EH (cell line): ENCODE results near the gene SSH2.
"Not testable (repeated sequence)": the region's sequence is repeated elsewhere in the genome, so short reads cannot be mapped to it uniquely, and the experiment has no call there.

ENCODE experiments used
- DNase-seq: peaks from one replicate; pipeline ENCODE4 v3.0.0-alpha.2; 2015; ENCODE audit warnings: low read depth

The SSH2 gene

GRCh38 chr17:29664743-29665480 lies 265.1 kb downstream of the SSH2 start:
- DNase-seq, result peak; percentile 71

DNA sequence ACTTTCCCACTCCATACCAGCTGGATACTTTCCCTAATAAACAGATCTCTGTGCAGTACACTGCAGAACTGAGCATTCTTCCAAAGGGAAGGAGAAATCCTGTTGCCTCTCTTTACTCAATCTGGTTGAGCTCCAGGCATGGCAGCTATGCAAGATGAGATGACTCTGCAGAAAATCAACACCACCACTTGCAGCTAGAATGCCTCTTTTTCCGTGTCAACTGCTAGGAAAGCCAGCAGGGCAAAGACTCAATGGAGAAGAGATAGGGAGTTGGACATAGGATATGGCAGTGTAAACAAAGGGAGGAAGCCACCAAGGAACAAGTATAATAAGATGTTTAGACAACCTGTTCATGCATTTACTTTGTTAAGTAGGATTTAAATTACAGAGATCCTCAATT lies 266.9 kb downstream of the SSH2 start:
- DNase-seq, result peak; percentile 56

DNA sequence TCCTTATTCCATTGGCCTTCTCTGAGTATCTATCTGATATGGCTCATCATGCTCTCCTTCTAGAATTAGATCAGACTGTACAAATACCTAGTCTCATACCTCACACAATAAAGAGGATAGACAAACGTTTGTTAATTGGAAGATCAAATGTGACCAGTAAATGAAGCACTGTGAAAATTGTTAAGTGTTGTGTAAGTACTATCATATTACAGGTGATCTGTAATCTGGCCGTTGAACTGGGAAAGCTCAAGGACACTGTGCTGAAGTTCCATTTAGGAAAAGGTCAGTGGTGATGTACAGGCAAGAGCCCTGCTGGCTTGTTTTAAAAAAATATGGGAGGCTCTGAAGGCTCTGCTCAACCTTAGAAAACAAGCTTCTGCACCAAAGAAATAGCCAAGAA lies 268.8 kb downstream of the SSH2 start:
- DNase-seq, result no peak

DNA sequence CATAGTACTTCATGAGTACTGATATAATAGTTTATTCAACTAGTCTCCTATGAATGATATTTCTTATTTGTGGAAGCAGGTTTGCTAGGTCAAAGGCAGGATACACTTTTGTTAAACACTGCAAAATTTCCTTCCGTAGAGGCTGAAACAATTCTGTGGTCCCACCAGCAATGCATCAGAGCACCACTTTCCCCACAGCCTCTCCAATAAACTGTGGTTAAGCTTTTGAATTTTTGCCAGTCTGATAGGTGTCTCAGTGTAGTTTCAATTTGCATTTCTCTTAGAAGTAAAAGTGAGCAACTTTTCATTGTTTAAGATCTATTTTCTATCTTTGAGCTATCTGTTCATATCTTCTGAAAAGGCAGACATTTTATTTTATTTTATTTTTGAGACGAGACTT lies 270.9 kb downstream of the SSH2 start:
- DNase-seq, result no peak

GRCh38 chr17:29655323-29655722 lies 274.7 kb downstream of the SSH2 start:
- DNase-seq, result no peak

GRCh38 chr17:29653995-29654714 lies 275.9 kb downstream of the SSH2 start:
- no peak for DNase-seq

DNA sequence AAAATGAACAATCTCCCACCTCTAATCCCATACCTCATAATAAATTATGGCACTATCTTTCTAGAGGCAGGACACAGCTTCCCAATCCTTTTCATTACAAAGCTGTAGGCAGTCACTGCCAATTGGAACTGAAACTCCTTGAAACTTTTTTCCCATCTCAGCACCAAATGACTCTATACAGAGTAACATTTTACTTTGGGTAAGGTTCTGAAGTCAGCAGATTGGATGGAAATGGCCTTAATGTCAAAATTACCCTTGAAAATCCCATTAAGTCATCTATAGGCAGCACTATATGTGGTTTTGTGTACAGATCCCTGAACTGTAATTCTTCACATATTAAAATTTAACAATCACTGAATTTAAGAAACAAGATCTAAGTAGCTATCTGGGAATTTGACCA lies 277.1 kb downstream of the SSH2 start:
- DNase-seq, result no peak

DNA sequence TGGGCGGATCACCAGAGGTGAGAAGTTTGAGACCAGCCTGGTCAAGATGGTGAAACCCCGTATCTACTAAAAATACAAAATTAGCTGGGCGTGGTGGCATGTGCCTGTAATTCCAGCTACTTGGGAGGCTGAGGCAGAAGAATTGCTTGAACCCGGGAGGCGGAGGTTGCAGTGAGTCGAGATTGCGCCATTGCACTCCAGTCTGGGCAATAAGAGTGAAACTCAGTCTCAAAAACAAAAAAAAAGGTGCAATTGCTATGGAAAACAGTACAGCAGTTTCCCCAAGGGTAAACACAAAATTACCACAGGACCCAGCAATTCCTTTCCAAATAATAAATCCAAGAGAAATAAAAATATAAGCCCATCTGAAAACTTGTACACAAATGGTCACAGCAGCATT lies 278.1 kb downstream of the SSH2 start:
- not testable (repeated sequence) for DNase-seq

DNA sequence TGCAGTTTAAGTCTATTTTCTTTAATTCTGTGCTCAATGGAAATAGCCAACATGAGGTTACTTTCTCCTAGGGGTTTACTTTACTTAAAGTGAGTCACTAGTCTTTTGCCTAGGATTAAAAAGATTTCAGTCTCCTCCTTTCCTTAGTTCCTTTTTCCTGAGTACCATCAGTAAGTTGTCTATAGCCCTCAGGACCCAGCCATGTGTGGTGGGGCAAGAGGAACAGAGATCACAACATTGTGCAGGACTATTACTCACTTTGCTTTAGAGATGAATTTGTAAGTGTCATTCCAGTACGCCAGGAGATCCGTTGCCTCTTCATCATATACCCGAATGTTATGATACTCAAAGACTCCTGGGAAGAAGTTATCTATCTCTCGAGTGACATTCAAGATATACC lies 279.6 kb downstream of the SSH2 start:
- DNase-seq, result no peak

- no peak for DNase-seq
Measured at GRCh38 chr17:29649359-29649758, 280.7 kb downstream of the SSH2 start.

GRCh38 chr17:29648005-29648404 lies 282.0 kb downstream of the SSH2 start:
- DNase-seq, result no peak

DNA sequence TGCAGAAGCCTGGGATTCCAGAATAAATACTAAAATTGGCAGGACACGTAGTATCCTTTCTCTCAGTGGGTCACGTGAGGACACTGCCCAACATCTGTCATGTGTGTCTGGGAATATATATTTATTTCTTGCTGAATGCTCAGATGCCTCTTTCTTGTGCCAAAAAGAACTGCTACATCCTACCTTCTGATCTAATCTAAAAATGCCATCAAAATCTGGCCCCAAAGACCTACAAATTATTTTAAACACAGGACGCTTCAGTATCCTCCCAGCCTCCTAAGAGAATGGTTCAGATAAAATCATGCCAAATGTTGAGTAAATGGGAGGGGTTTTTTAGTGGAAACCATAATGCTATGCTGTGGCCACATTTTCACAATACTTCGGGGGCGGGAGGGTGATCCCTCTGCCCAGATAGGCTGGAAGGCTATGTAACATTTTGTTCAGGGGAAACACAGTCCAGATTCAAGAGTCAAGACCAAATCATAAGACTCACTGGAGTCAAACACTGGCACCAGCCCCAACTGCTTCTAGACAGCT lies 284.4 kb downstream of the SSH2 start:
- DNase-seq, result peak; percentile 83

GRCh38 chr17:29643817-29644160 lies 286.2 kb downstream of the SSH2 start:
- no peak for DNase-seq

DNA sequence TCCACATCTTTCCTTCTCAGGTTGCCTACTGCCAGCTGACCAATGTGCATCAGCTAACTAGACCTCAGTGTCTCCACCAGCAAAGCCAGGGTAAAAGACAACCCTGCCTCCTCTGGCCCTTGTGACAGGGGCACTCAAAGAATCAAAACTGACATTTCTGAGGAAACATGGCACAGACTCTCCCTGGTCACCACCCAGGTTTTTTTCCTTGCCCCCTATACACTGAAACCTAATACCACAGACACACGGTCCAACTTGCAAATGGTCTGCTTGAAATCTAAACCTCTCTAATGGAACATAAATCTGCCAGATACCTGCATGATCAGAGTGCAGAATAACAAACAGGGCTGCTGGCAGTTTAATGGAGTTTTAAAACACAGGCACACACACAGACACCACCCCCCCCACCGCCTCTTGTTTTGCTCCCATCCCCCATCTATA lies 287.8 kb downstream of the SSH2 start:
- no peak for DNase-seq

- no peak for DNase-seq
Measured at GRCh38 chr17:29640981-29641642, 288.9 kb downstream of the SSH2 start.

GRCh38 chr17:29640413-29640812 lies 289.6 kb downstream of the SSH2 start:
- DNase-seq, result peak; percentile 88

GRCh38 chr17:29633886-29634285 lies 296.1 kb downstream of the SSH2 start:
- no peak for DNase-seq

DNA sequence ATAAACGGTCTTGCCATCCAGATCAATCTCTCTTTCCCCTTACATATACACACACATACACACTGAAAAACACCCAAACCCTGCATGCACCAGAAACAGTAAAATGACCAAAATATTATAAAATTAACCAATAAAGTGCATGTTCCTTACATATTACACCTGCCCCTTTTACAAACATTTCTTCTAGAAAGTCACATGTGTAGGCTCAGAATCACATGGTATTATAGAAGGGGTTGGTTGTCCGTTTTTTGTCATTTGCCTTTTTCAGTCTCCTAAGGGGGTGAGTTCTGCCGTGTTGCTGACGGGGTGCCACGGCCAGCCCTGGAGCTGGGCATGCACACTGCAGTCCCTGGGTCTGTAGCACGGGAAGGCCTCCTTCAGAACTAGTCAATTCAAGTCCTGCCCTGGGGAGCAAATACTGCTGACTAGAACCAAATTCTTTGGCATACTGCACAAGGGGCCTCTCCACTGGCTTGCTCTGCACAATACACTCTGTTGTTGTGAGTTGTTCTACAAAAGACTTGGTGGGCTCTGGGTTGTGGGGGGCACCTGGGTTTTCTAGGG lies 299.3 kb downstream of the SSH2 start:
- DNase-seq, result no peak

GRCh38 chr17:29629839-29630238 lies 300.2 kb downstream of the SSH2 start:
- DNase-seq, result no peak

DNA sequence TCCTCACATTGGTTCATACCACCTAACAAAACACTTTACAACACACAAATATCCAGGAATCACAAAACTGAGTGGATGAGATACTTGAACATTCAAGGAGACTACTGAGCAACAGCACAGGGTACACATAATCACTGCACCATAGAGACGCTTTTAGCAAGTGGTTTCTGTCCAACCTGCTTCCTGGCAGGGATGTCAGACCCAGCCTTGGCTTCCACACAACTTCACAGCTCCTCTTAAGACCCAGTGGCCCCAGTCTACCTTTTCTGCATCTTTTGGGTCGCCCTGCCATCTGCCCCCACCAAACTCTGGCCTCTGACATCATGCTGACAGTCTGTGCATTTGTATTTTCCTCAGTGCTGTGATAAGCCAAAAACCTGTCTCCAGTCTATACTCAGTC lies 301.4 kb downstream of the SSH2 start:
- no peak for DNase-seq

- DNase-seq, result no peak
Measured at GRCh38 chr17:29627951-29628350, 302.1 kb downstream of the SSH2 start.

DNA sequence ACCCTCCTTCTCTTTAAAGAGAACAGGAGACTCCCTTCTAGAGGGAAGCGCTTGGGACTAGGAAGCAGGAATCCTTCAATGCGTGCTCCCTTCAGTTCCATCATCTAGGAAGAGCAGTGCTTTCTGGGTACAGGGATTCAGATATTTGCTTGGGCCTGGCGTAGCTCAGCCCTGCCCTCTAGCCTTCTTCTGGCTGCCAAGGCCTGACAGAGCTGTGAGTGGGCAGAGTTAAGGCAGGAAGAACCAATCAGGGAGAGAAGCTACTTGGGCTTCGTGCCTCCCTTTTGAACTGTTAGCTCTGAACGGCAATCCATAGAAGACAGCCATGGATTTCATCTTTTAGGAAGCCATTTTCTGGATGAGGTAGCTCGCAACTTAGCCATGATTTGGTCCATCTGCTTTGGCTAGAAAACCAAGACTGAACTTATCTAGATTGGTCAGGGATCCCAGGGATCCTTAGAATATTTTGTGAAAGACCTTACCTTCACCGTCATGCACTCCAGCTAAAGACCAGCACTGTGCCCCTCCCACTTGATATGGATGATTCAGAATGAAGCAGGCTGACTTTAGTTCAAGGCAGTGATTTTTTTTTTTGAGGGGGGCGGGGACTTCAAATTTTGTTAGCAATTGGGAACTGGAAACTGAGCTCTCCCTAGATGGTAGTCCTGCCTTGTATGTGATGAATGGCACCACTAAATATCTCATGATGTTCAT lies 304.8 kb downstream of the SSH2 start:
- DNase-seq, result peak; percentile 55
